Endodermal cell (in vitro differentiated cells): Measurements from ENCODE around the gene TMPRSS13. TPM values are rescaled to one million over a fixed set of nuclear protein-coding genes. Genes with fewer than 3 reads are reported as not detected.

Experiments
- DNase-seq: peaks from one replicate; pipeline ENCODE4 v3.0.0-alpha.2; 2017
- H3K27ac ChIP-seq: 2 replicates; pipeline ENCODE4 v1.5.1; 2013; ENCODE audit warnings: mild to moderate bottlenecking, low read depth, low read length, moderate library complexity
- H3K27me3 ChIP-seq: 2 replicates; pipeline ENCODE4 v1.6.1; 2013; ENCODE audit warnings: mild to moderate bottlenecking, low read length, moderate library complexity; ENCODE audit not compliant: insufficient read depth, control insufficient read depth, poor library complexity, severe bottlenecking
- H3K36me3 ChIP-seq: 2 replicates; pipeline ENCODE4 v1.7.0; 2013; ENCODE audit warnings: mild to moderate bottlenecking, low read length, moderate library complexity; ENCODE audit not compliant: control insufficient read depth, insufficient read depth
- H3K4me1 ChIP-seq: one replicate; pipeline ENCODE4 v1.7.0; 2013; ENCODE audit warnings: low read length; ENCODE audit not compliant: control insufficient read depth, insufficient read depth
- H3K4me3 ChIP-seq: 2 replicates; pipeline ENCODE4 v1.5.1; 2013; ENCODE audit warnings: mild to moderate bottlenecking, low read length, moderate library complexity
- H3K9ac ChIP-seq: 2 replicates; pipeline ENCODE4 v1.6.1; 2013; ENCODE audit warnings: mild to moderate bottlenecking, low read length, moderate library complexity; ENCODE audit not compliant: poor library complexity, severe bottlenecking; ENCODE audit errors: extremely low read depth
- H3K9me3 ChIP-seq: 2 replicates; pipeline ENCODE4 v1.6.1; 2013; ENCODE audit warnings: mild to moderate bottlenecking, low read length, moderate library complexity; ENCODE audit not compliant: control insufficient read depth
- H3K27ac Mint-ChIP-seq: 2 replicates; pipeline ENCODE4 v1.8.0; 2020; ENCODE audit warnings: mixed read lengths
- H3K27me3 Mint-ChIP-seq: 2 replicates; pipeline ENCODE4 v1.8.0; 2021; ENCODE audit warnings: mild to moderate bottlenecking, mixed read lengths; ENCODE audit not compliant: insufficient read depth
- H3K36me3 Mint-ChIP-seq: 2 replicates; pipeline ENCODE4 v1.8.0; 2020; ENCODE audit warnings: low read depth, mixed read lengths
- H3K4me1 Mint-ChIP-seq: 2 replicates; pipeline ENCODE4 v1.8.0; 2020; ENCODE audit warnings: mixed read lengths
- H3K4me3 Mint-ChIP-seq: 2 replicates; pipeline ENCODE4 v1.8.0; 2020; ENCODE audit warnings: mild to moderate bottlenecking, moderate library complexity, mixed read lengths
- H3K9me3 Mint-ChIP-seq: 2 replicates; pipeline ENCODE4 v1.8.0; 2020; ENCODE audit warnings: mild to moderate bottlenecking, mixed read lengths
- WGBS, 2 experiments: methylation state at CpG; one replicate each; pipeline versions ENCODE4 v1.1.5 to v1.1.7; 2013; ENCODE audit warnings: missing lambda C conversion rate in 2 of 2, mixed read lengths in 1 of 2; ENCODE audit not compliant: insufficient coverage in 1 of 2, insufficient read length in 1 of 2; 5-methylcytosine and 5-hydroxymethylcytosine counted together
- total RNA-seq, 2 donors: library from RNA; stranded (reverse); fragmentation: NEBNext Ultra II Directional in 1 of 2; extraction: Animal tissue kit (Norgen Biotek cat#: 25700) in 1 of 2; gene quantifications; 2 replicates in 1 of 2; 3 replicates in 1 of 2; pipeline ENCODE4 v1.2.1, GENCODE V29; 2021
- TF ChIP-seq, protein P1 (sequence below): fragments of 200-600 bp; sonication (generic); conservative IDR thresholded peaks from 2 replicates; pipeline ENCODE4 v1.5.0; 2021; ENCODE audit warnings: antibody characterized with exemption, mild to moderate bottlenecking

TMPRSS13 gene
- total RNA-seq, 2 donors from 2014 or later, result 2.5 to 6.4 TPM

GRCh38 chr11:117874253-117874909, 54.8 kb downstream of the TMPRSS13 start:
- H3K36me3 ChIP-seq, result peaks cover 4% of the 10 kb centered on the region
- WGBS, 2 experiments, result 65 to 71% methylated on average over 8 to 15 of the region's 16 CpGs
- peak overlapping the region; percentile 89 for H3K4me3 ChIP-seq
- H3K27ac ChIP-seq, result no peak overlapping the region
- TF ChIP-seq, protein P1, sequence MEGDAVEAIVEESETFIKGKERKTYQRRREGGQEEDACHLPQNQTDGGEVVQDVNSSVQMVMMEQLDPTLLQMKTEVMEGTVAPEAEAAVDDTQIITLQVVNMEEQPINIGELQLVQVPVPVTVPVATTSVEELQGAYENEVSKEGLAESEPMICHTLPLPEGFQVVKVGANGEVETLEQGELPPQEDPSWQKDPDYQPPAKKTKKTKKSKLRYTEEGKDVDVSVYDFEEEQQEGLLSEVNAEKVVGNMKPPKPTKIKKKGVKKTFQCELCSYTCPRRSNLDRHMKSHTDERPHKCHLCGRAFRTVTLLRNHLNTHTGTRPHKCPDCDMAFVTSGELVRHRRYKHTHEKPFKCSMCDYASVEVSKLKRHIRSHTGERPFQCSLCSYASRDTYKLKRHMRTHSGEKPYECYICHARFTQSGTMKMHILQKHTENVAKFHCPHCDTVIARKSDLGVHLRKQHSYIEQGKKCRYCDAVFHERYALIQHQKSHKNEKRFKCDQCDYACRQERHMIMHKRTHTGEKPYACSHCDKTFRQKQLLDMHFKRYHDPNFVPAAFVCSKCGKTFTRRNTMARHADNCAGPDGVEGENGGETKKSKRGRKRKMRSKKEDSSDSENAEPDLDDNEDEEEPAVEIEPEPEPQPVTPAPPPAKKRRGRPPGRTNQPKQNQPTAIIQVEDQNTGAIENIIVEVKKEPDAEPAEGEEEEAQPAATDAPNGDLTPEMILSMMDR, result no peak
- H3K9me3 Mint-ChIP-seq, result no peaks in the 10 kb centered on the region
- peak; percentile 86 for DNase-seq
- peaks cover 18% of the 10 kb centered on the region for H3K4me1 ChIP-seq
- H3K36me3 Mint-ChIP-seq, result no peaks in the 10 kb centered on the region
- H3K27ac Mint-ChIP-seq, result no peak overlapping the region
- peaks cover 4% of the 10 kb centered on the region for H3K27me3 ChIP-seq
- peak overlapping the region; percentile 83 for H3K4me3 Mint-ChIP-seq
- peaks cover 53% of the 10 kb centered on the region for H3K27me3 Mint-ChIP-seq
- peaks cover 48% of the 10 kb centered on the region for H3K4me1 Mint-ChIP-seq
- H3K9me3 ChIP-seq, result no peaks in the 10 kb centered on the region
- peak overlapping the region; percentile 16 for H3K9ac ChIP-seq

GRCh38 chr11:117873828-117874125, 55.4 kb downstream of the TMPRSS13 start:
- Histone ChIP-seq H3K27ac (no peak overlapping the region), H3K4me1 (peaks cover 21% of the 10 kb centered on the region), H3K4me3 (no peak overlapping the region), H3K27me3 (peaks cover 4% of the 10 kb centered on the region), H3K36me3 (peaks cover 4% of the 10 kb centered on the region), H3K9me3 (no peaks in the 10 kb centered on the region), H3K9ac (no peak overlapping the region)
- peaks cover 54% of the 10 kb centered on the region for H3K4me1 Mint-ChIP-seq
- no peaks in the 10 kb centered on the region for H3K36me3 Mint-ChIP-seq
- peaks cover 50% of the 10 kb centered on the region for H3K27me3 Mint-ChIP-seq
- 88 to 93% methylated on average over 8 of the region's 8 CpGs for WGBS, 2 experiments
- no peak overlapping the region for H3K4me3 Mint-ChIP-seq
- no peaks in the 10 kb centered on the region for H3K9me3 Mint-ChIP-seq
- no peak overlapping the region for H3K27ac Mint-ChIP-seq
- TF ChIP-seq, protein P1, result no peak
- no peak for DNase-seq

DNA sequence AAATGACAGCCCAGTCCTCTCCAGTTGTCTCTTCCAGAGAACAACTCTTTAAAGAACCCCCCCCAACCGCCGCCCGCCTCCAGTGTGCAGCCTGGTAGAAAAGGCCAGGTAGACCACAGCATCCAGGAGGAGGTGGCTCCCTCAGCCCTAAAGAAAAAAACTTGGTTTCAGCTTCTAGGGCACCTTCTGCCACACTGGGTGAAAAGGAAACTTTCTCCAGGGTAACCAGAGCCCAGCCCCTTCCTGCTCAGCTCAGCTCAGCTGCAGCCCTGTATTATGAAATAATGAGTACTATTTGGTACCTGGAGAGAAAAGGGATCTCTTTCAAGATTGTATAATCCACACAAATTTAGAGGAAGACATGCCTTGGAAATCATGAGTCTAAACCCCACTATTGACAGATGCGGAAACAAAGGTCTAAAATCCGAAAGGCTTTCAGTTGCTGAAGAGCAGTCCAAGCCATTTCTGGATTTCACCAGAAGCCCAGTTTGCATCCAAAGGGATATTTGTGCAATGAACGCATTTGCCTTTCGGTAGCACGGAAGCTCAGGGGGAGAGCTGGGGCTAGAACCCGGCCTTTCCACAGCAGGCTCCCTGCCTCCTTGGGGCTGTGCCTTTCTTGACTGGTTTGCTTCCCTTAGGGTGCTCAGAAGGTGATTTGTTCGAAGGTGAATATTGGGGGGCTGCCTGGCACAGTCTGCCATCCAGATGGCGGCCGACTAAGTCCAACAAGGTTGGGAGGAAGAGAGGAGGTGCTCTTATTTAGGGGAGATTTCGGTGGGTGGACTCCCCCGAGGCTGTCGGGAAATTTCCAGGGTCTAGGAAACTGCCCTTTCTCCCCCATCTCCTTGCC, 56.0 kb downstream of the TMPRSS13 start:
- Mint-ChIP-seq H3K4me3 (no peak overlapping the region), H3K9me3 (no peaks in the 10 kb centered on the region), H3K27ac (no peak overlapping the region), H3K4me1 (peaks cover 59% of the 10 kb centered on the region), H3K36me3 (peaks cover 2% of the 10 kb centered on the region), H3K27me3 (peaks cover 46% of the 10 kb centered on the region)
- no peak overlapping the region for H3K4me3 ChIP-seq
- no peak overlapping the region for H3K9ac ChIP-seq
- H3K27ac ChIP-seq, result no peak overlapping the region
- H3K27me3 ChIP-seq, result peaks cover 4% of the 10 kb centered on the region
- TF ChIP-seq, protein P1, result no peak
- no peak for DNase-seq
- H3K36me3 ChIP-seq, result peaks cover 4% of the 10 kb centered on the region
- WGBS, 2 experiments, result 85 to 95% methylated on average over 4 to 15 of the region's 15 CpGs
- H3K9me3 ChIP-seq, result no peaks in the 10 kb centered on the region
- peaks cover 21% of the 10 kb centered on the region for H3K4me1 ChIP-seq
